A549 (cell line): ENCODE measurements around the gene BHLHE23. TPM values are rescaled to one million over a fixed set of nuclear protein-coding genes. Genes with fewer than 3 reads are reported as not detected.

Source experiments
- ATAC-seq, 2 experiments: fragments of 200-7000 bp in 1 of 2; fragments of >200 bp in 1 of 2; cut with Nextera tagmentation in 1 of 2; cut with Tn5 transposase in 1 of 2; 3 replicates each; pipeline versions ENCODE4 v1.8.0 to v1.9.1; 2018 to 2020; ENCODE audit warnings: mild to moderate bottlenecking in 1 of 2, moderate library complexity in 1 of 2
- CTCF ChIA-PET: fragments of 300-600 bp; sonication (Branson Sonifier 250); formaldehyde crosslinking; extraction: SDS; loops from one replicate; lab custom pipeline; 2021; ENCODE audit warnings: antibody characterized with exemption, inconsistent platforms; lab: Yijun Ruan, JAX
- POLR2A ChIA-PET: fragments of 350-600 bp; formaldehyde crosslinking; extraction: SDS; loops from one replicate; lab custom pipeline; 2021; ENCODE audit warnings: antibody characterized with exemption, inconsistent platforms; lab: Yijun Ruan, JAX
- DNase-seq, 2 experiments: peaks; one replicate each; pipeline versions ENCODE4 v3.0.0 to v3.0.0-alpha.2; 2011 to 2016; ENCODE audit warnings: low read depth in 1 of 2, low spot score in 1 of 2
- FAIRE-seq: peaks from 2 replicates; lab custom pipeline; 2011; peaks lifted over from hg19 to GRCh38; lab: Jason Lieb, UNC
- H3K27ac ChIP-seq, 2 experiments: fragments of >200 bp; sonication (Bioruptor Twin); formaldehyde crosslinking; 3 replicates each; pipeline ENCODE4 v1.5.1; 2016 to 2017
- H3K4me1 ChIP-seq: fragments of >200 bp; sonication (Bioruptor Twin); formaldehyde crosslinking; 3 replicates; pipeline ENCODE4 v1.6.1; 2016
- H3K4me2 ChIP-seq: fragments of >200 bp; sonication (Bioruptor Twin); formaldehyde crosslinking; 3 replicates; pipeline ENCODE4 v1.6.1; 2016
- H3K4me3 ChIP-seq: fragments of >200 bp; sonication (Bioruptor Twin); formaldehyde crosslinking; 3 replicates; pipeline ENCODE4 v1.5.1; 2016
- H3K9me3 ChIP-seq: fragments of >200 bp; sonication (Bioruptor Twin); formaldehyde crosslinking; 3 replicates; pipeline ENCODE4 v1.6.1; 2016
- BCL3 ChIP-seq: fragments of >200 bp; sonication (Bioruptor Twin); formaldehyde crosslinking; IDR thresholded peaks from 3 replicates; pipeline ENCODE4 v1.6.1; 2016
- CEBPB ChIP-seq, 2 experiments: fragments of >200 bp in 1 of 2; sonication (Bioruptor Twin) in 1 of 2; formaldehyde crosslinking in 1 of 2; IDR thresholded peaks; 2 replicates each; pipeline ENCODE4 v1.6.1; 2012 to 2016
- E2F6 ChIP-seq: IDR thresholded peaks from 2 replicates; pipeline ENCODE4 v1.6.1; 2012; ENCODE audit warnings: low read depth, borderline replicate concordance
- EHF ChIP-seq: fragments of 250-450 bp; sonication (Bioruptor Pico); IDR thresholded peaks from 2 replicates; pipeline ENCODE4 v1.5.0; 2020; ENCODE audit warnings: mild to moderate bottlenecking
- ELK1 ChIP-seq: fragments of 150-350 bp; IDR thresholded peaks from 2 replicates; pipeline ENCODE4 v1.6.1; 2014; ENCODE audit warnings: low read depth, mild to moderate bottlenecking, low read length
- EP300 ChIP-seq, 2 experiments: fragments of >200 bp; sonication (Bioruptor Twin); formaldehyde crosslinking; IDR thresholded peaks; 2 replicates in 1 of 2; 3 replicates in 1 of 2; pipeline ENCODE4 v1.6.1; 2016 to 2017
- ESRRA ChIP-seq: fragments of 150-350 bp; IDR thresholded peaks from 2 replicates; pipeline ENCODE4 v1.6.1; 2014; ENCODE audit warnings: mild to moderate bottlenecking, low read length, borderline replicate concordance
- FOSL2 ChIP-seq, 2 experiments: fragments of 450-650 bp in 1 of 2; fragments of >200 bp in 1 of 2; sonication (Bioruptor Twin) in 1 of 2; formaldehyde crosslinking; IDR thresholded peaks; 2 replicates each; pipeline versions ENCODE4 v1.5.0 to v1.6.1; 2016 to 2020; ENCODE audit warnings: mild to moderate bottlenecking in 1 of 2, moderate library complexity in 1 of 2
- GATA3 ChIP-seq: IDR thresholded peaks from 2 replicates; pipeline ENCODE4 v1.6.1; 2012; ENCODE audit warnings: borderline replicate concordance
- HDAC2 ChIP-seq: fragments of 200-600 bp; sonication (generic); IDR thresholded peaks from 2 replicates; pipeline ENCODE4 v1.6.1; 2016
- HEYL ChIP-seq: fragments of 250-450 bp; sonication (Bioruptor Pico); IDR thresholded peaks from 2 replicates; pipeline ENCODE4 v1.8.0; 2021; ENCODE audit warnings: mild to moderate bottlenecking, moderate library complexity
- HOXA7 ChIP-seq: fragments of 250-450 bp; sonication (Bioruptor Pico); IDR thresholded peaks from 2 replicates; pipeline ENCODE4 v1.5.0; 2020; ENCODE audit warnings: mild to moderate bottlenecking, moderate library complexity
- HOXB13 ChIP-seq: fragments of 250-450 bp; sonication (Bioruptor Pico); IDR thresholded peaks from 2 replicates; pipeline ENCODE4 v1.5.0; 2020; ENCODE audit warnings: low read depth, mild to moderate bottlenecking, moderate library complexity
- HOXB5 ChIP-seq: fragments of 250-450 bp; sonication (Bioruptor Pico); IDR thresholded peaks from 2 replicates; pipeline ENCODE4 v1.5.0; 2020; ENCODE audit warnings: mild to moderate bottlenecking, moderate library complexity
- KDM5A ChIP-seq: fragments of 200-600 bp; sonication (generic); IDR thresholded peaks from 2 replicates; pipeline ENCODE4 v1.6.1; 2016; ENCODE audit warnings: antibody characterized with exemption, mild to moderate bottlenecking
- MAZ ChIP-seq: fragments of 150-350 bp; IDR thresholded peaks from 2 replicates; pipeline ENCODE4 v1.6.1; 2014; ENCODE audit warnings: antibody characterized with exemption, low read depth, low read length, borderline replicate concordance
- MYC ChIP-seq: IDR thresholded peaks from 2 replicates; pipeline ENCODE4 v1.6.1; 2012; ENCODE audit warnings: mild to moderate bottlenecking, inconsistent platforms, low read length, improper control_type of control experiment, borderline replicate concordance
- NR3C1 ChIP-seq: fragments of >200 bp; sonication (Bioruptor Twin); formaldehyde crosslinking; IDR thresholded peaks from 3 replicates; pipeline ENCODE4 v1.6.1; 2017
- PBX3 ChIP-seq: IDR thresholded peaks from 2 replicates; pipeline ENCODE4 v1.6.1; 2012
- POLR2A ChIP-seq: IDR thresholded peaks from 2 replicates; pipeline ENCODE4 v1.6.1; 2012; ENCODE audit warnings: mild to moderate bottlenecking, low read length
- RAD21 ChIP-seq, 2 experiments: fragments of >200 bp in 1 of 2; sonication (Bioruptor Twin) in 1 of 2; formaldehyde crosslinking in 1 of 2; IDR thresholded peaks in 1 of 2; conservative IDR thresholded peaks in 1 of 2; 2 replicates in 1 of 2; 3 replicates in 1 of 2; pipeline ENCODE4 v1.6.1; 2012 to 2018; ENCODE audit warnings: inconsistent platforms in 1 of 2
- RCOR1 ChIP-seq: fragments of 150-350 bp; IDR thresholded peaks from 2 replicates; pipeline ENCODE4 v1.6.1; 2014; ENCODE audit warnings: antibody characterized with exemption, low read length, low read depth
- RNF2 ChIP-seq: fragments of 200-600 bp; sonication (generic); IDR thresholded peaks from 2 replicates; pipeline ENCODE4 v1.6.1; 2016; ENCODE audit warnings: low read depth, mild to moderate bottlenecking, antibody characterized with exemption, moderate library complexity, borderline replicate concordance
- SMC3 ChIP-seq: fragments of >200 bp; sonication (Bioruptor Twin); formaldehyde crosslinking; IDR thresholded peaks from 3 replicates; pipeline ENCODE4 v1.6.1; 2018; ENCODE audit warnings: inconsistent platforms
- SREBF2 ChIP-seq: fragments of 450-650 bp; IDR thresholded peaks from 2 replicates; pipeline ENCODE4 v1.6.1; 2014; ENCODE audit warnings: mild to moderate bottlenecking, moderate library complexity
- ZC3H11A ChIP-seq: fragments of 450-650 bp; IDR thresholded peaks from 2 replicates; pipeline ENCODE4 v1.6.1; 2014; ENCODE audit warnings: antibody characterized with exemption, mild to moderate bottlenecking
- ZNF302 ChIP-seq: fragments of 250-450 bp; sonication (Bioruptor Pico); IDR thresholded peaks from 2 replicates; pipeline ENCODE4 v1.9.0; 2021; ENCODE audit warnings: inconsistent platforms, mild to moderate bottlenecking, moderate library complexity
- WGBS: methylation state at CpG from one replicate; pipeline ENCODE4 v1.1.6; 2017; ENCODE audit errors: missing lambda C conversion rate; 5-methylcytosine and 5-hydroxymethylcytosine counted together
- polyA plus RNA-seq, 4 experiments: library from polyadenylated mRNA; depleted of rRNA in 3 of 4; stranded (reverse); fragments of >200 nt; fragmentation: RNase III in 1 of 4; extraction: RNeasy Plus Mini Kit Qiagen cat#74134 plus additional on column Dnase treatment in 1 of 4; gene quantifications; 2 replicates in 3 of 4; 3 replicates in 1 of 4; pipeline ENCODE4 v1.2.3, GENCODE V29; 2011 to 2017

BHLHE23 gene
- polyA plus RNA-seq, 2 of the 4 experiments (the other 2 are of a cell fraction): not detected

GRCh38 chr20:63046841-63047240 lies 40.1 kb upstream of the BHLHE23 start:
- no peak overlapping the region for H3K4me2 ChIP-seq
- H3K27ac ChIP-seq: no peak overlapping the region
- H3K9me3 ChIP-seq: no peaks in the 10 kb centered on the region
- FAIRE-seq (no peak), DNase-seq (no peak)
- CTCF ChIA-PET: interaction anchor here (1.5 to 2.5 kb wide), 3 partner anchors 9 to 131 kb away, joined by 3 to 11 read pairs (median 4); no protein-coding TSS in a partner anchor
- WGBS: 56% methylated on average over 9 of the region's 9 CpGs
- H3K4me1 ChIP-seq: no peaks in the 10 kb centered on the region
- POLR2A ChIA-PET: no interaction called here
- no peak for TF ChIP-seq SREBF2
- TF ChIP-seq HOXA7 (CRISPR knock-in tag): no peak
- no peak for TF ChIP-seq RAD21 (conservative IDR thresholded peaks at IDR 0.05 in 1 of 2, IDR thresholded peaks at IDR 0.05 in 1 of 2)
- no peak for TF ChIP-seq ELK1
- no peak for TF ChIP-seq NR3C1
- TF ChIP-seq SMC3: no peak
- TF ChIP-seq, all 56 proteins: peak for 0
- ATAC-seq: no peak
- no peak overlapping the region for H3K4me3 ChIP-seq

GRCh38 chr20:63045991-63046390 lies 39.2 kb upstream of the BHLHE23 start:
- CTCF ChIA-PET: interaction anchor here (1.8 to 2.5 kb wide), 2 partner anchors 10 kb away, joined by 5 to 11 read pairs; no protein-coding TSS in a partner anchor
- H3K4me2 ChIP-seq: no peak overlapping the region
- 40% methylated on average over 12 of the region's 12 CpGs for WGBS
- no peak overlapping the region for H3K4me3 ChIP-seq
- no peaks in the 10 kb centered on the region for H3K4me1 ChIP-seq
- FAIRE-seq: no peak
- no peak for ATAC-seq
- TF ChIP-seq GATA3 (no peak), E2F6 (no peak), HEYL (CRISPR knock-in tag) (no peak), RAD21 (conservative IDR thresholded peaks at IDR 0.05 in 1 of 2, IDR thresholded peaks at IDR 0.05 in 1 of 2) (no peak), MAZ (no peak), ZNF302 (CRISPR knock-in tag) (no peak), EHF (CRISPR knock-in tag) (no peak), HOXB5 (CRISPR knock-in tag) (no peak)
- H3K9me3 ChIP-seq: no peaks in the 10 kb centered on the region
- H3K27ac ChIP-seq: no peak overlapping the region
- POLR2A ChIA-PET: no interaction called here
- no peak for DNase-seq

- POLR2A ChIA-PET: no interaction called here
Measured at GRCh38 chr20:63045401-63045800, 38.6 kb upstream of the BHLHE23 start.

More at GRCh38 chr20:63045401-63045800, 38.6 kb upstream of the BHLHE23 start:
- Histone ChIP-seq H3K4me2 (no peak overlapping the region), H3K4me3 (no peak overlapping the region), H3K9me3 (no peaks in the 10 kb centered on the region), H3K27ac (no peak overlapping the region)
- no peak for FAIRE-seq
- TF ChIP-seq CEBPB (IDR thresholded peaks at IDR 0.05) (no peak), HDAC2 (no peak), RCOR1 (no peak), KDM5A (no peak), BCL3 (no peak), PBX3 (no peak), EP300 (IDR thresholded peaks at IDR 0.05) (no peak), ZC3H11A (no peak), MYC (no peak), SMC3 (no peak), RNF2 (no peak), ESRRA (no peak), POLR2A (no peak), HOXB13 (CRISPR knock-in tag) (no peak), FOSL2 (IDR thresholded peaks at IDR 0.05) (no peak), FOSL2 (CRISPR knock-in tag; IDR thresholded peaks at IDR 0.05) (no peak), ELK1 (no peak)
- TF ChIP-seq, all 56 proteins: peak for 0
- 36% methylated on average over 14 of the region's 14 CpGs for WGBS
- no peak for DNase-seq
- no peaks in the 10 kb centered on the region for H3K4me1 ChIP-seq
- ATAC-seq: no peak
- CTCF ChIA-PET: interaction anchor here (1.8 kb wide), 1 partner anchor 11 kb away, joined by 5 read pairs; no protein-coding TSS in a partner anchor
